Measurements from ENCODE around the gene IQGAP1.

Gene IQGAP1

GRCh38 chr15:90487186-90487585 lies 99.1 kb downstream of the IQGAP1 start:
- no peak for DNase-seq (ENCODE audit: low read depth, low spot score)
- no peak overlapping the region for H3K4me3 ChIP-seq (ENCODE audit: low read depth, low read length)
- POLR2A ChIA-PET, result no interaction called here
- CTCF ChIA-PET, result interaction anchor here (1.0 to 18.4 kb wide), 2 partner anchors 23 to 166 kb away, joined by 4 to 356 read pairs; no protein-coding TSS in a partner anchor
- no peak for TF ChIP-seq CTCF (IDR thresholded peaks at IDR 0.05; ENCODE audit: insufficient read depth, low read length, missing control alignments)

DNA sequence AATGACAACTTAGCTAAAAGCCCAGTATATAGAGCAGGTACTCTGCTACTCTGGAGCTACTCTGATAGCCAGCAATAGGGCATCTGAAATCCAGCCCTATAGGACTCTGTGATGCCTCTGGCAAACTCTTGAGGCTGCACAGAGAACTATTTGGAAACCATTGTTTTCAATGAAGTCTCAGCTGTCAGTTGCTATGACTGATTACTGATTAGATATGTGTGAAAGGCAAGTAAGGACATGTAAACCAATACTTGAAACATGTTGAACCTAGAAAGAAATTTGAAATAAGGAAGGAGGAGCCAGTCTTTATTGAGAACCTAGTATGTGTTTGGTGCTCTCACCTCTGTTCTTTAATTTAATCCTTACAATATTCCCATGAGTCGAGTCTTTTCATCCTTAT lies 101.5 kb downstream of the IQGAP1 start:
- ChIA-PET CTCF (interaction anchor here (1.6 to 18.4 kb wide), 2 partner anchors 168 to 193 kb away, joined by 3 to 356 read pairs; no protein-coding TSS in a partner anchor), POLR2A (no interaction called here)
- no peak for TF ChIP-seq CTCF (IDR thresholded peaks at IDR 0.05; ENCODE audit: insufficient read depth, low read length, missing control alignments)
- no peak for DNase-seq (ENCODE audit: low read depth, low spot score)
- H3K4me3 ChIP-seq (ENCODE audit: low read depth, low read length), result no peak overlapping the region

DNA sequence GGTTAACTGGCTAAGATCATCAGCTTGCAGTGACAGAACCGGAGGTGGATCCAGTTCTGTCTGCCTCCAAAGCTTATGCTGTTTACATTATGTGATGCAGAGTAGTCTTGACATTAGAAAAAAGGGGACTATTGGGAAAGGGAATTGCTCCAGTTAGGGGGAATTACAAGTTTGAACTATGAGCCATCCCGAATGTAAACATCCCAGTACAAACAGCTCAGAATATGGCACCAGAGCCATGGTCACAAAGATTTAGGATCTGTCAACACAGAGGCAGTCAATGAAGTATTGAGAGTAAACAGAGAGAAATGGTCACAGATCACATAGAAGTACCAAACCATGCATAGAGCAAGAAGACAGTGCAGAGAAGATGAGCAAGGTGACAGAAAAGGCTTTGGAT lies 101.9 kb downstream of the IQGAP1 start:
- no peak overlapping the region for H3K4me3 ChIP-seq (ENCODE audit: low read depth, low read length)
- DNase-seq (ENCODE audit: low read depth, low spot score), result no peak
- ChIA-PET POLR2A (no interaction called here), CTCF (interaction anchor here (0.6 to 18.4 kb wide), 2 partner anchors 169 to 194 kb away, joined by 3 to 356 read pairs; no protein-coding TSS in a partner anchor)
- no peak for TF ChIP-seq CTCF (IDR thresholded peaks at IDR 0.05; ENCODE audit: insufficient read depth, low read length, missing control alignments)

DNA sequence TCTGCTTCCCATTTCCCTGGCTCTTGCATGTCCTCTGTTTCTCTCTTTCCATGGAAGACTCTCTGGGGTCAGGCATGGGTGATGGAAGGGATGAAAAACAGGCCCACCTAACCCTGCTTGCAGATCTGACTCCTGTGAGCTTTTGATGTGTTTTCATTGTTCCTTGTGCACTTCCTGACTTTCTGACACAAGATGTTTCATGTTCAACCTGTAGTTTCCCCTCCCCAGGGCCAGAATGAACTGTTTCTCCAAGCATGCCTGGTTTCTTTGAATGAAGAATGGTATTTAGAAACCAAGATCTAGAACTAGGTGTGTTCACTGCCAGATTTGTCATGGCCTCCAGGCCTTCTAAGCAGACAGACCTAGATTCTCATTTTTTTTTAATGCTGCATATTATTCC lies 105.6 kb downstream of the IQGAP1 start:
- no peak for TF ChIP-seq CTCF (IDR thresholded peaks at IDR 0.05; ENCODE audit: insufficient read depth, low read length, missing control alignments)
- no peak overlapping the region for H3K4me3 ChIP-seq (ENCODE audit: low read depth, low read length)
- ChIA-PET POLR2A (no interaction called here), CTCF (interaction anchor here (2.4 kb wide), 1 partner anchor 11 kb away, joined by 10 read pairs; no protein-coding TSS in a partner anchor)
- no peak for DNase-seq (ENCODE audit: low read depth, low spot score)

- no peak overlapping the region for H3K4me3 ChIP-seq (ENCODE audit: low read depth, low read length)
- CTCF ChIA-PET, result interaction anchor here (1.9 to 2.4 kb wide), 2 partner anchors 13 to 175 kb away, joined by 10 to 12 read pairs; no protein-coding TSS in a partner anchor
- no peak for TF ChIP-seq CTCF (IDR thresholded peaks at IDR 0.05; ENCODE audit: insufficient read depth, low read length, missing control alignments)
- POLR2A ChIA-PET, result no interaction called here
- DNase-seq (ENCODE audit: low read depth, low spot score), result no peak
Measured at GRCh38 chr15:90495067-90495466, 107.0 kb downstream of the IQGAP1 start.

- POLR2A ChIA-PET, result no interaction called here
- H3K4me3 ChIP-seq (ENCODE audit: low read depth, low read length), result no peak overlapping the region
- no peak for TF ChIP-seq CTCF (IDR thresholded peaks at IDR 0.05; ENCODE audit: insufficient read depth, low read length, missing control alignments)
- CTCF ChIA-PET, result interaction anchor here (0.9 to 3.4 kb wide), 4 partner anchors 22 to 389 kb away, joined by 3 to 15 read pairs (median 8); no protein-coding TSS in a partner anchor
- no peak for DNase-seq (ENCODE audit: low read depth, low spot score)
Measured at GRCh38 chr15:90496791-90497190, 108.7 kb downstream of the IQGAP1 start.

All from AG04449 (cell line).